NCI-H2227 (cell line): ENCODE results near the gene JUP.

Experiments used
- DNase-seq: peaks from one replicate; lab custom pipeline; 2025; ENCODE audit not compliant: unreplicated experiment; lab: John Stamatoyannopoulos, UW

Gene JUP

DNA sequence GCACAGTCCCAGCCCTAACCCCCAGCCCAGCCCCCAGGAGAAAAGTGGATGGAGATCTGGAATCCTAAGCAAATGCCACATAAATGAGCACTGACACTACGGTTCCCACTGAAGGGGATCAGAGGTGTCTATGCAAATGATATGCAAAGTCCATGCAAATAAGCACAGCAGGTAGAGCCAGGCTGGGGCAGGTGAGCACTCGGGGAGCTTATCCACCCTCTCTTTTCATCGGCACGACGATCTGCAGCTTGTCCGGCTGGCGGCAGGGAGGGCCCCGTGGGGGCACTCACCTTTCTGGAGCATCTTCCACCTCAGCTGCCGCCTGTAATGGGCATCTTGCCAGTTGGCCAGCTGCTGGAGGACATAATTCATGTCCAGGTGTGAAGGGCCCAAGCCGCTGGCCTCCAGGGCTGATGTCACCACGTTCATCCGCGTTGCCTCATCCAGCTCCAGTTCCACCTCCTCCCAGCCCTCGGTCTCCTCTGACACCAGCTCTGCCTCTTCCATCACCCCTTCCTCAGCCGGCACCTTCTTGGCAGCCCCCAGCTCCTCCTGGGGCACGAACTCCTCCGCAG, 61.9 kb downstream of the JUP start:
- DNase-seq, result no peak

DNA sequence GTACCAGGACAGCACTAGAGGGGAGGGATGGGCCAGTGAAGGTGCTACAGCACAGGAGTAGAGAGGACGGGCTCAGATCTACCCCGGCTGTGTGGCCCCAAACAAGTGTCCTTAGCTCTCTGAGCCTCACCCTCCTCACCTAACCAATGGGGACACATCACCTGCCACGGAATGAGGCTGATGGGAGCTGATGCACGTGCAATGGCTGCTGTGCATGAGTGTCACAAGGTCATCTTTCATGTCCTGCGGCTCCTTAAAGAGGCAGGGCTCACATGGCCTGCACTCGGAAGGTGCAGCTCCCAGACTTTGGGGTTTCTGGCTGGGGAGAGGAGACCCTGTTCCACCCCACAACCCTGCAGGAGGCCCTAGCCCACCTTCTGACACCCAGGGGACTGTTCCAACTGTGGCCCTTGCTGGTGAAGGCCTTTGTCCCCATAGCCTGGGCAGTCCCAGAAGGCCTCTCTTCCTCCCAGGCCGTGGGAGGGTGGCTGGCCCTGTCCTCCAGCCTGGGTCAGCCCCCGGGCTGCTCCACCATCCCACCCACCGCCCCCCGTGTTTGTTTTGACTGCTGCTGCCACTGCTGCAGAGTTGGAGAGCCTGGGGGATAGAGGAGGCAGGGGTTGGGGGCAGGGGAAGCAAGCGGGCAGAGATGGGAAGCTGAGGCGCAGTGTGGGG, 62.6 kb downstream of the JUP start:
- no peak for DNase-seq

DNA sequence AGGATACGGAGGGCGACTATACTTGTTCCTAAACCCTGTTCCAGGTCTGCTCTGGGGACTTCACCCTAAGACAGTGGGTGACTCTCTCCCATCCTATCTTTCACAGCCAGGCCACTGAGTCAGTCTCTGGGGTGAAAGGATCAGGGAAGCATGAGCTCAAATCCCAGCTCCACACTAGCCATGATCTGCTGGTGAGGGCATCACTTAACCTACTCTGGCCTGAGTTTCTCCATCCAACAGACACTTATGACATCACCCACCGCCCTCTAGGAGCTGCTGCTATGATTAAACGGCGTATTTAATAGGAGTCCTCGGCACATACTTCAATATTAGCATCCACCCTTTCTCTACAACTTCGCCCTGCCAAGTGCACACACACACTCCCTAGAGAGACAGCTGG, 64.3 kb downstream of the JUP start:
- DNase-seq, result no peak

DNA sequence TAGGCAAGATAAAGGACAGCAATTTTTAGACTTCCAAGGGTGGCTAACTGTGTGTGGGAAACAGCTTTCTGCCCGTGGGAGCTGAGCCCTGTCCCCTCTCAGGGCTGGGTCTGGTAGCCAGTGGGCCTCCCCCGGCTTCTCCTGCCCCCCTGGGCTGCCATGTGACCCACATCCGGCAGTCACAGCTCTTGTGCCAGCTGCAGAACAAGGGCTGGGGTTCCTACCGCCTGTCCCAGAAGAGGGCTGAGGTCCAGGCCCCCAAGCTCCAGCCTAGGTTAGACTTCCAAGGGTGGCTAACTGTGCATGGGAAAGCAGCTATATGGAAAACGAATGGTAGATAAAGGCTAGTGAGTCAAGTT, 68.2 kb downstream of the JUP start:
- no peak for DNase-seq

DNA sequence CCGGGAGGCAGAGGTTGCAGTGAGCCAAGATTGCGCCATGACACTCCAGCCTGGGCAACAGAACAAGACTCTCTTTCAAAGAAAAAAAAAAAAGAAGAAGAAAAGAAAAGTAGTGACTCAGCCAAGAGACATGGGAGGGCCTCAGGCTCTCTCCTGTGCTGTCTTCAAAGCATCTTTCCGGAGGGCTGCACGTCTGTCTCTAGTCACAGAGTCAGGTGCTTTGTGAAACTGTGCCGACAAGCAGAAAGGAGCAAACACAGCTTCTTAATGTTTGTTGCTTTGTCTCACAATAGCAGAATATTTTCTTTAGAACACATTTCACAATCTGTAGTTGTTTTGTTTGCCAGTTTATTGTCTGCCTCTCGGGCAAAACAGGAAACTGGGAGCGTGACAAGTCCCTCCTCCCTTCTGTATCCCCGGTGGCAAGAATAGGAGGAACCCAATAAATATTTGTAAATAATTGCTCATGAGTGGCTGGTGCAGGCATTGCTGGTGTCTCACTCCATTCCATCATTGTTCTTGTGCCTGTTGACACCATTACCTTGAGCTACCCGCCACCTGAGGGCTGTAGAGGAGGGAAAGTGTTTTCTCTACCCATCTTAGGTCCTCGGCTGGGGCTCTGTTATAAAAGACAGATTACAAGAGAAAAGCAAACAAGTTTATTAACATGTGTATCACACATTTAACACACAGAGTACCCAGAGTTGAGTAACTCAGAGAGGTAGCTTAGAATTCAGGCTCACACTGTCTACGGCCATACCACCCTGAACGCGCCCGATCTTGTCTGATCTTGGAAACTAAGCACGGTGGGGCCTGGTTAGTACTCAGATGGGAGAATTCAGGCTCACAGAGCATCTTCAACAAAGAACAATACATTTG, 68.9 kb downstream of the JUP start:
- no peak for DNase-seq

DNA sequence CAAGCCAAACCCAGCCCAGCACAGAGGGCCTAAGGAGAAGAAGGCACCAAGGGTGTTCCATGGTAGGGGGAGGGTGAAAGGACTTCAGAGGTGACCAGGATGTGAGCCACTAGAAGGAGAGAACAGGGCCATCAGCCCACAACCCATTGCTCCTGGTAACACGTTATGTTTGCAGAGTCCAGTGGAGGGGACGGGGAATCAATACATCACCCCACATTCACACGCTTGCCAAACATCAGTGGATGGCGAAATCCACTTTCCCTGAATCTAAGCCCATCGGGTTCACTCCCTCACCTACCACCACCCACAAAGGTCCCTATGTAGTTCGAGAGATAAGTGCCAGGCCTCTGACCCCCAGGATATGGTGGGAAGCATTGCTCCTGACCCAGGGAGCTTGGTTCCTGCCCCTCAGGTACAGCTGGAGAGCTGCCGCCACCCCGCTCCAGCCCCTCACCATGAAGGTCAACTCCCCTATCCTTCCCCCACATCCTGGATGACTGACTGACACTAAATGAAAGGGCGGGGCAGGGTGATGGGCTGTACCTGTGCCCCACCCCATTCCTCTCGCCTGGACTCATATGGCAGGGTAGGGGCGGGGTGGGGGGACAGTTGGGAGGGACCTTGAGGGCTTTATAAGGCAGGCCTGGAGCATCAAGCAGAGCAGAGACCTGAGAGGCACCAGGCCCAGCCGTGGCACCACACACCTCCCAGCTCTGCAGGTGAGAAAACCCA, 74.7 kb downstream of the JUP start, which contains the start of gene GAST:
Gene GAST, plus strand, starts transcription at position 663 of the 732 bp plus-strand sequence. CDS start 3,106 bp downstream, outside the sequence.
- DNase-seq, result no peak

DNA sequence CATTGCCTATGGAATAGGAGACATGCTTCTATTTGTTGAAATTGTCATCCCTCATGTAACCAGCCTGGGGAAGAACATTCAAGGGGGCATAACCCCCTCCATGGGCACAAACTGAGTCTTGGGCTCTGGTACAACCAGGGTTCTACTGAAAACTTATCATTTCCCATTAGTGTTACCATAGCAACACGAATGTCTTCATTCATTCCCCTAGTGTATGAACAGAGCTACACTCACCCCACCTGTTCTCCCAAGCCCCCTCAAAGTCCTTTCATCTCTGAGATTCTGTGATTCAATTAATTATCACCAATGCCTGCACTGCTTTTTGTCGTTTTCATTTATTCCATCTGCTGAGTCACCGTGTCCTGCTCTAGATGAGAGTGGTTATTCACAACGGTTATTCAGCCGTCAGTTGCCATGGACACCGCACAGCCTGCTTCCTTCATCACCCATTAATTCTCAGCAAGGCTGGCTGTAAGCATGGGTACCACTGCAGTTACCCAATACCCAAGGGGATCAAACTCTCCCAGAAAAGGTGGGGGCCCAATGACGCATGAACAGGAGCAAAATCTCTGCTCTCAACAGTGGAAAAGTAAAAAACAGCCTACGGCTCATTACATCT, 75.9 kb downstream of the JUP start:
- DNase-seq, result peak; percentile 79

DNA sequence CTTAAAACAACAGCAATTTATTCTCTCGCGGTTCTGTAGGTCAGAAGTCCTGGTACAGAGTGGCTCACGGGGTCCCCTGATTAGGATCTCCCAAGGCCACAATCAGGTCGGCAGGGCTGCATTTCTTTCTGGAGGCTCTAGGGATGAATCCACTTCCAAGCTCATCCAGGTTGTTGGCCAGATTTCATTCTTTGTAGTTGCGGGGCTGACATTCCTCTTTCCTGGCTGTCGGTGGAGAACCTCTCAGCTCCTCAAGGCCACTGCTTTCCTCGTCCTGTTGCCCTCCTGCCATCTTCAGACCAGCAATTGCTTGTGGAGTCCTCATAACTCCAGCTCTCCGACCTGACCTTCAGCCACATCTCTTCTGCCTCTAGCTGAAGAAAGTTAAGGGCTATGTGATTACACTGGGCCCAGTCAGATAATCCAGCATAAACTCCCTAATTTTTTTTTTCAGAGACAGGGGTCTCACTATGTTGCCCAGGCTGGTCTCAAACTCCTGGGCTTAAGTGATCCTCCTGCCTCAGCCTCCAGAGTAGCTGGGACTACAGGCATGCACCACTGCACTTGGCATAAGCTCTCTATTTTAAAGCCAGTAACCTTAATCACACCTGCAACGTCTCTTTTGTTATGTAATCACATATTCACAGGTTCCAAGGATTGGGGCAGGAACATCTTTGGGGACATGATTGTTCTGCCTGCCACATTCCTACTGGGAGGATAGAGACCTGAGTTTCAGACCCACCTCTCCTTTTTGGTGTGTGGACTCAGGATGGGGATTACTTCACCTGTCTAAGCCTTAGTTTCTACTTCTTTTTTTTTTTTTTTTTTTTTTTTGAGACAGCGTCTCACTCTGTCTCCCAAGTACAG, 78.5 kb downstream of the JUP start:
- no peak for DNase-seq

DNA sequence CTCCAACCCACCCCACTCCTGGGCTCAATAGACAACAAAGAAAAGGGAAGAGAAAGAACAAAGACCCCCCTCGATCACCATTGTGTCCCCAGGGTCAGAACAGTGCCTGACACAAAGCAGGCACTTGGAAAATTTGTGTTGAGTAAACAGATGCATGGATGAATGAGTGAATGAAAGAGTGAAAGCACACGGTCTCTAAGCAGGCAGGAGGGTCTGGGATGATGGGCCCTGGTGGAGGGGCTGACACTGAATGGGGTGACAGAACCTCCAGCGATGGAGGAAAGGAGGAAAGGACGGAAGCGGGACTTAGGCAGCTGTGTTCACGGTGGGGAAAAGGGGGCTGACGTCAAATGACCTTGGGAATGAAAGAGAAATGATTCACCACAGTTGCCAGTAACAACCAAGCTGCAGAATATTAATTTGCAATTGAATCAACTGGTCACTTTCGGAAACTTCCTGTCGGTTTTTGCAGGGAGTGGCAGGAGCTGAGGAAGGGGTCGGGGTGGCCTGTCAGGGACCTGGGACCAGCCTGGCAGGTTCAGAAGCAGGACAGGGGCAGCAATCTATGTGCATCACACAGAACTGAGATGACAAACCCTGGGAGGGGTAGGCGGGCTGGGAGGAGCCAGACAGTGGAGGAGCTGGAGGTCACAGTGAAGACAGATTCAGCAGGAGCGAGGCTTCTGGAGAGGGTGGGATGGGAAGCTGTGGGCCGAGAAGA, 81.1 kb downstream of the JUP start:
- DNase-seq, result peak; percentile 50
